Stomach smooth muscle (tissue), 2 donors: Measurements from ENCODE around the gene GOLGA8O.
"Not testable (repeated sequence)": the region's sequence is repeated elsewhere in the genome, so short reads cannot be mapped to it uniquely, and the experiment has no call there.

ENCODE experiments used
- H3K27ac ChIP-seq: one replicate; pipeline ENCODE4 v1.7.0; 2013; ENCODE audit warnings: mild to moderate bottlenecking, low read length, inconsistent platforms
- H3K27me3 ChIP-seq, 2 donors: one replicate each; pipeline ENCODE4 v1.7.0; 2013; ENCODE audit warnings: low read length in 2 of 2; ENCODE audit not compliant: insufficient read depth in 2 of 2, control insufficient read depth in 1 of 2
- H3K36me3 ChIP-seq, 2 donors: one replicate each; pipeline ENCODE4 v1.7.0; 2013; ENCODE audit warnings: low read length in 2 of 2; ENCODE audit not compliant: control insufficient read depth in 2 of 2, insufficient read depth in 2 of 2
- H3K4me1 ChIP-seq: one replicate; pipeline ENCODE4 v1.7.0; 2013; ENCODE audit warnings: low read length; ENCODE audit not compliant: control insufficient read depth, insufficient read depth
- H3K4me3 ChIP-seq, 2 donors: one replicate each; pipeline ENCODE4 v1.7.0; 2013; ENCODE audit warnings: low read length in 2 of 2
- H3K9ac ChIP-seq, 2 donors: one replicate each; pipeline ENCODE4 v1.7.0; 2013; ENCODE audit warnings: low read length in 2 of 2, mild to moderate bottlenecking in 1 of 2
- H3K9me3 ChIP-seq, 2 donors: one replicate each; pipeline ENCODE4 v1.7.0; 2013; ENCODE audit warnings: low read length in 2 of 2; ENCODE audit not compliant: control insufficient read depth in 2 of 2
- donor health status: healthy.
- donor health status: Pancreatic carcinoma.

Gene GOLGA8O

DNA sequence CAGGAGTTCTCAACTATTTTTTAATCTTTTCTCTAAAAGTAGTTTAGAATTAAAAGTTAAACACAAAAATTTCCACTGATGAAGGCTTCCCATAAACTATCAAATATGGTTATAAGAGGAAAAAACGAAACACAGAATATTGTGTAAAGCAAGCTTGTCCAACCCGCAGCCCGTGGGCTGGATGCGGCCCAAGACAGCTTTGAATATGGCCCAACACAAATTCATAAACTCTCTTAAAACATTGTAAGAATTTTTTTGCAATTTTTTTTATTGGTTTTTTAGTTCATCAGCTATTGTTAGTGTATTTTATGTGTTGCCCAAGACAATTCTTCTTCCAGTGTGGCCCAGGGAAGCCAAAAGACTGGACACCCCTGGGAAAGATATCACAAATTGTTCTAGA, 28.9 kb downstream of the GOLGA8O start:
- H3K36me3 ChIP-seq, H3K27me3 ChIP-seq, H3K9ac ChIP-seq, H3K27ac ChIP-seq, H3K9me3 ChIP-seq, H3K4me1 ChIP-seq, H3K4me3 ChIP-seq: not testable (repeated sequence)

DNA sequence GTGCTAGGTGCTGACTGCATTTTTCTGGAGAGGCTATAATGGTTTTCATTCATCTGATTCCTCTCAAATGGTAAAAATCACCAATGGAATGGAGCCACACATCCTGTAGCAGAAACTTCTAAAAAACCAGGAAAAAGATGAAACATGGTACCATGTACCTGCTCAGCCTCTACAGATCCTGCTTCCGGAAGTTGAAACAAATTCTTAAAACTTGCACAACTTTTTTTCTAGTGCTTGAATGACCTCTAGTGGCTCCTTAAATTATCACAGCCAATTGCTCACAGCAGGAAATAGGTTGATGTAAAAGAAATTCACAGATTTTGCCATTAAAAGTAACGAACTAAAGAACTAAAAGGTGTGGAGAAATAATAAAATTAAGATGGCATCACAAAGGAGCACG, 47.5 kb downstream of the GOLGA8O start:
- not testable (repeated sequence) for H3K4me3 ChIP-seq, H3K9me3 ChIP-seq, H3K9ac ChIP-seq, H3K27ac ChIP-seq, H3K27me3 ChIP-seq, H3K36me3 ChIP-seq, H3K4me1 ChIP-seq

DNA sequence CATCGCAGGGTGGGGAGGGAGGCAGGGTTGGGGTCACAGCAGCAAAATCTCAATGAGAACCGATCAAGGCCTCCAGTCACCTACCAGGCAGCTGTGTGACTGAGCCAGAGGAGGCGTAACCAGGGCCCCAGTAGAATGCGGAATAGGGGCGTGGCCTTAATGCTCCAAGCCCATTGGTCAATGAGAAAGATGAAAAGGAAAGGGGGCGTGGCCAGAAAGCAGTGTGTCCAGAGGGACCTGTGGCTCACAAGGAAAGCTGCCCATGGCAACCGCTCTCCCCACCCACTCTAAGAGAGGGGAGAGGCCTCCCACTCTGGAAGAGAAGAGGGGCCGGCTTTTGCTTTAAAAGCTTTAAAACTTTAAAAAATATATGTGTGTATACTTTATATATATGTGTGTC, 52.2 kb downstream of the GOLGA8O start, which contains the start of gene GOLGA8K:
GOLGA8K (minus strand) TSS at position 101 of the 400 bp plus-strand sequence; CDS start at position 3, 98 bp downstream.
- H3K4me3 ChIP-seq, H3K9me3 ChIP-seq, H3K36me3 ChIP-seq, H3K9ac ChIP-seq, H3K27me3 ChIP-seq, H3K27ac ChIP-seq, H3K4me1 ChIP-seq: not testable (repeated sequence)

DNA sequence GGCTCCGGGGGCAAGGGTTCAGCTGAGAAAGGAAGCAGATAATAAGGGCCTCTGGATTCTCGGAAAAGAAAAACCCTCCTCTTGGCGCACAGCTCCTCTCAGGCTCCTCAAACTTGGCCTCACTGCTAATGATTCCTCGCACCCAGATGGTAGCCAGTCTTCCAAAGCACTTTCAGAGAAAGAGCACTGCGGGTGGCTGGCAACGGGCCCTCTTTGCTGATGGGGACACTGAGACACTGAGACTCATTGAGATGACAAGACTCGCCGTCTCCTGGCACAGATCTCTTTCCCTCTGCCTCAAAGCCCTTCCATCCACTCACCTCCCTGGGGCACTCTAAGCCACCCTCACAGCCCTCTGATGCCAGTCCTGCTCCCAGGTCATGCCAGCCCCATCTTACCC, 58.9 kb downstream of the GOLGA8O start:
- H3K9me3 ChIP-seq, H3K4me3 ChIP-seq, H3K36me3 ChIP-seq: not testable (repeated sequence)

More for the DNA sequence above, 58.9 kb downstream of the GOLGA8O start:
- not testable (repeated sequence) for H3K4me1 ChIP-seq, H3K9ac ChIP-seq, H3K27me3 ChIP-seq, H3K27ac ChIP-seq
